PFSK-1 (cell line): ENCODE results near the gene TMEM38B.

Experiments used
- FOXP2 ChIP-seq: optimal IDR thresholded peaks from 2 replicates; pipeline ENCODE3; 2011; ENCODE audit warnings: borderline replicate concordance, control low read depth, inconsistent platforms; ENCODE audit not compliant: insufficient read depth; ENCODE audit errors: extremely low read length, extremely low read depth
- POLR2AphosphoS5 ChIP-seq: IDR thresholded peaks from 2 replicates; pipeline ENCODE4 v1.6.1; 2012; ENCODE audit warnings: low read depth, mild to moderate bottlenecking, control low read depth, low read length, moderate library complexity
- SIN3A ChIP-seq: IDR thresholded peaks from 2 replicates; pipeline ENCODE4 v1.6.1; 2012; ENCODE audit warnings: mild to moderate bottlenecking, low read length, moderate library complexity, borderline replicate concordance; ENCODE audit not compliant: insufficient read depth
- TAF1 ChIP-seq: IDR thresholded peaks from 2 replicates; pipeline ENCODE4 v1.6.1; 2012; ENCODE audit warnings: low read length, control low read depth, borderline replicate concordance; ENCODE audit not compliant: insufficient read depth
- TF ChIP-seq, protein P1 (sequence below), 2 experiments: IDR thresholded peaks; 2 replicates each; pipeline versions ENCODE4 v1.6.1 to v1.8.0; 2011 to 2012; ENCODE audit warnings: low read depth in 2 of 2, low read length in 2 of 2, control low read depth in 1 of 2, inconsistent platforms in 1 of 2, mild to moderate bottlenecking in 1 of 2, moderate library complexity in 1 of 2; ENCODE audit not compliant: insufficient read depth in 1 of 2

GRCh38 chr9:105742088-105742487 is 47.7 kb downstream of the TMEM38B start:
- TF ChIP-seq POLR2AphosphoS5 (no peak), TAF1 (no peak), SIN3A (no peak), FOXP2 (no peak)
- TF ChIP-seq, protein P1, sequence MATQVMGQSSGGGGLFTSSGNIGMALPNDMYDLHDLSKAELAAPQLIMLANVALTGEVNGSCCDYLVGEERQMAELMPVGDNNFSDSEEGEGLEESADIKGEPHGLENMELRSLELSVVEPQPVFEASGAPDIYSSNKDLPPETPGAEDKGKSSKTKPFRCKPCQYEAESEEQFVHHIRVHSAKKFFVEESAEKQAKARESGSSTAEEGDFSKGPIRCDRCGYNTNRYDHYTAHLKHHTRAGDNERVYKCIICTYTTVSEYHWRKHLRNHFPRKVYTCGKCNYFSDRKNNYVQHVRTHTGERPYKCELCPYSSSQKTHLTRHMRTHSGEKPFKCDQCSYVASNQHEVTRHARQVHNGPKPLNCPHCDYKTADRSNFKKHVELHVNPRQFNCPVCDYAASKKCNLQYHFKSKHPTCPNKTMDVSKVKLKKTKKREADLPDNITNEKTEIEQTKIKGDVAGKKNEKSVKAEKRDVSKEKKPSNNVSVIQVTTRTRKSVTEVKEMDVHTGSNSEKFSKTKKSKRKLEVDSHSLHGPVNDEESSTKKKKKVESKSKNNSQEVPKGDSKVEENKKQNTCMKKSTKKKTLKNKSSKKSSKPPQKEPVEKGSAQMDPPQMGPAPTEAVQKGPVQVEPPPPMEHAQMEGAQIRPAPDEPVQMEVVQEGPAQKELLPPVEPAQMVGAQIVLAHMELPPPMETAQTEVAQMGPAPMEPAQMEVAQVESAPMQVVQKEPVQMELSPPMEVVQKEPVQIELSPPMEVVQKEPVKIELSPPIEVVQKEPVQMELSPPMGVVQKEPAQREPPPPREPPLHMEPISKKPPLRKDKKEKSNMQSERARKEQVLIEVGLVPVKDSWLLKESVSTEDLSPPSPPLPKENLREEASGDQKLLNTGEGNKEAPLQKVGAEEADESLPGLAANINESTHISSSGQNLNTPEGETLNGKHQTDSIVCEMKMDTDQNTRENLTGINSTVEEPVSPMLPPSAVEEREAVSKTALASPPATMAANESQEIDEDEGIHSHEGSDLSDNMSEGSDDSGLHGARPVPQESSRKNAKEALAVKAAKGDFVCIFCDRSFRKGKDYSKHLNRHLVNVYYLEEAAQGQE (IDR thresholded peaks at IDR 0.05; ENCODE audit: insufficient read depth in 1 of 2, low read depth in 2 of 2, low read length in 2 of 2) = no peak
